GM12878 (cell line): ENCODE measurements around the gene PDE11A. TPM values are rescaled to one million over a fixed set of nuclear protein-coding genes. Genes with fewer than 3 reads are reported as not detected.

Experiments
- CBX5 ChIP-seq: sonication (generic); IDR thresholded peaks from 2 replicates; pipeline ENCODE4 v1.6.1; 2016; ENCODE audit warnings: low read depth, moderate library complexity, mild to moderate bottlenecking, inconsistent platforms
- CREB1 ChIP-seq: IDR thresholded peaks from 2 replicates; pipeline ENCODE4 v1.6.1; 2012; ENCODE audit warnings: low read depth, mild to moderate bottlenecking, inconsistent platforms
- CREM ChIP-seq: IDR thresholded peaks from 2 replicates; pipeline ENCODE4 v1.6.1; 2014; ENCODE audit warnings: antibody characterized with exemption, low read depth
- EZH2 ChIP-seq: IDR thresholded peaks from 2 replicates; pipeline ENCODE4 v1.6.1; 2012; ENCODE audit warnings: low read depth, mild to moderate bottlenecking, control low read depth, inconsistent platforms, low read length, borderline replicate concordance; ENCODE audit not compliant: control insufficient read depth
- FOS ChIP-seq: IDR thresholded peaks from 3 replicates; pipeline ENCODE4 v1.6.1; 2011; ENCODE audit warnings: borderline replicate concordance; ENCODE audit not compliant: insufficient read length; ENCODE audit errors: extremely low read depth
- MEF2B ChIP-seq: fragments of 450-650 bp; IDR thresholded peaks from 2 replicates; pipeline ENCODE4 v1.6.1; 2018; ENCODE audit warnings: mild to moderate bottlenecking, moderate library complexity; ENCODE audit not compliant: partially characterized antibody, poor library complexity, severe bottlenecking
- MTA3 ChIP-seq: IDR thresholded peaks from 2 replicates; pipeline ENCODE4 v1.6.1; 2012; ENCODE audit warnings: low read length, inconsistent platforms, borderline replicate concordance
- NFYA ChIP-seq: IDR thresholded peaks from 2 replicates; pipeline ENCODE4 v1.6.1; 2011; ENCODE audit warnings: low read depth, mild to moderate bottlenecking, low read length, improper control_type of control experiment, borderline replicate concordance
- NFYB ChIP-seq: IDR thresholded peaks from 2 replicates; pipeline ENCODE4 v1.6.1; 2011; ENCODE audit warnings: low read depth, mild to moderate bottlenecking, low read length, improper control_type of control experiment, moderate library complexity; ENCODE audit not compliant: insufficient read depth
- POU2F2 ChIP-seq: IDR thresholded peaks from 3 replicates; pipeline ENCODE4 v1.6.1; 2011; ENCODE audit warnings: low read depth, mild to moderate bottlenecking, low read length, borderline replicate concordance
- RBBP5 ChIP-seq: fragments of 200-600 bp; sonication (generic); conservative IDR thresholded peaks from 2 replicates; pipeline ENCODE4 v1.6.1; 2016
- SIX5 ChIP-seq: IDR thresholded peaks from 2 replicates; pipeline ENCODE4 v1.6.1; 2011; ENCODE audit warnings: mild to moderate bottlenecking, low read depth, low read length, moderate library complexity; ENCODE audit not compliant: severe bottlenecking
- SMC3 ChIP-seq: IDR thresholded peaks from 2 replicates; pipeline ENCODE4 v1.6.1; 2011; ENCODE audit warnings: low read length, improper control_type of control experiment, borderline replicate concordance
- SREBF1 ChIP-seq: IDR thresholded peaks from 2 replicates; pipeline ENCODE4 v1.6.1; 2012; ENCODE audit warnings: mild to moderate bottlenecking, low read length
- TARDBP ChIP-seq: IDR thresholded peaks from 2 replicates; pipeline ENCODE4 v1.6.1; 2016; ENCODE audit warnings: borderline replicate concordance
- TCF3 ChIP-seq: IDR thresholded peaks from 2 replicates; pipeline ENCODE4 v1.6.1; 2012; ENCODE audit warnings: low read depth, mild to moderate bottlenecking, low read length, borderline replicate concordance; ENCODE audit not compliant: insufficient read depth
- TCF7 ChIP-seq: IDR thresholded peaks from 2 replicates; pipeline ENCODE4 v1.6.1; 2014; ENCODE audit warnings: antibody characterized with exemption, borderline replicate concordance
- YBX1 ChIP-seq: fragments of 450-650 bp; IDR thresholded peaks from 2 replicates; pipeline ENCODE4 v1.6.1; 2016; ENCODE audit warnings: antibody characterized with exemption
- ZNF24 ChIP-seq: fragments of 450-650 bp; IDR thresholded peaks from 2 replicates; pipeline ENCODE4 v1.6.1; 2017; ENCODE audit warnings: antibody characterized with exemption, mild to moderate bottlenecking
- ZNF622 ChIP-seq: fragments of 450-650 bp; IDR thresholded peaks from 2 replicates; pipeline ENCODE4 v1.6.1; 2017; ENCODE audit warnings: mild to moderate bottlenecking, inconsistent platforms
- polyA plus RNA-seq, 11 experiments: library from polyadenylated mRNA; depleted of rRNA in 4 of 11; unstranded in 6 of 11; stranded (reverse) in 5 of 11; fragments of >200 nt; fragmentation: Nextera tagmentation in 4 of 11; fragmentation: Illumina TruSeq in 1 of 11; extraction: Ambion mirVana in 4 of 11; extraction: Trizol in 1 of 11; gene quantifications; 1 replicate in 1 of 11; 2 replicates in 10 of 11; pipeline versions ENCODE4 v1.2.1 to v1.2.3, GENCODE V29; 2011 to 2016; ENCODE audit warnings: inconsistent platforms in 2 of 11, missing spikeins in 2 of 11, low read depth in 1 of 11
- total RNA-seq, 4 experiments: library from RNA; depleted of rRNA in 3 of 4; stranded (reverse); fragments of >200 nt in 3 of 4; fragmentation: Illumina TruSeq in 1 of 4; extraction: Trizol in 1 of 4; gene quantifications; 2 replicates each; pipeline versions ENCODE4 v1.2.1 to v1.2.3, GENCODE V29; 2013 to 2021
- TF ChIP-seq, protein P1 (sequence below): IDR thresholded peaks from 2 replicates; pipeline ENCODE4 v1.6.1; 2011; ENCODE audit warnings: mild to moderate bottlenecking, low read depth, low read length, moderate library complexity; ENCODE audit not compliant: insufficient replicate concordance
- TF ChIP-seq, protein P2 (sequence below): fragments of 450-650 bp; IDR thresholded peaks from 2 replicates; pipeline ENCODE4 v1.6.1; 2017; ENCODE audit warnings: low read depth, mild to moderate bottlenecking, moderate library complexity
- TF ChIP-seq, protein P3 (sequence below): fragments of 450-650 bp; IDR thresholded peaks from 2 replicates; pipeline ENCODE4 v1.6.1; 2016; ENCODE audit warnings: mild to moderate bottlenecking, moderate library complexity, borderline replicate concordance

The PDE11A gene
- total and polyA plus RNA-seq, 10 of the 15 experiments (the other 5 are each of a cell fraction or from before 2014, with no cell fraction given) = 0.01 to 0.17 (median 0.06) TPM; not detected in 5

DNA sequence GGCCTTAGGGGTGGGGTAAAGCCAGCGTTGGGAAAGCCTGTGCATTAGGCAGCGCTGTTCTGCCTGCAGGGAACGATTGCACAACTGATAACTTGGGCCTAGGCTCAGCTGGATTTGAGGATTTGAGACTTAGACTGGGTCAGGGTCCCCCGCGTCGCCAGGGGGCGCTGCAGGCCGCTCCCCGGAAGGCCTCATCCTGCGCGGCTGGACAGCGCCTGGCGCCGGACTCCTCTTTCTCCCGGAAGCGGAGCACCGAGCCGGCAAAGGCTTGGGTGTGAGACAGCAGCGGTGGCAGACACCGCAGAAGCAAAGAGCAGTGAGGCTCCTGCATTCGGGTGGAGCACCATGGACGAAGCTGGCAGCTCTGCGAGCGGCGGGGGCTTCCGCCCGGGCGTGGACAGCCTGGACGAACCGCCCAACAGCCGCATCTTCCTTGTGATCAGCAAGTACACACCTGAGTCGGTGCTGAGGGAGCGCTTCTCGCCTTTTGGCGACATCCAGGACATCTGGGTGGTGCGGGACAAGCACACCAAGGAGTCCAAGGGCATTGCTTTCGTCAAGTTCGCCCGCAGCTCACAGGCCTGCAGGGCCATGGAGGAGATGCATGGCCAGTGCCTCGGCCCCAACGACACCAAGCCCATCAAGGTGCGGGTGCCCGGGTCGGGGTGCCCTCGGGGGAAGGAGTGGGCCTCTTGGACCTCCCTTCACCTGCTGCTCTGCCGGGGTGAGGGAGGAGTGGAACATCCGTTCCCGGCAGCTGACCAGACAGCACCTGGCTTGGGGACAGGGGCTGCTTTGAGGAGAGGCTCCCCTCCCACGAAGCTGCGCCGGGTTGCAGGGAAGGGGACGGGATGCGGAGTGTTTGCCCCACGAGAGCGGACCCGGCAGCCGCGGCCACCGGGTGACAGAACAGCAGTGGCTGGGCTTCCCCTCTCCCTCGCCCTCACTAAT lies 39.9 kb upstream of the PDE11A start, which contains the start of gene RBM45 (continued):
- TF ChIP-seq, protein P1, sequence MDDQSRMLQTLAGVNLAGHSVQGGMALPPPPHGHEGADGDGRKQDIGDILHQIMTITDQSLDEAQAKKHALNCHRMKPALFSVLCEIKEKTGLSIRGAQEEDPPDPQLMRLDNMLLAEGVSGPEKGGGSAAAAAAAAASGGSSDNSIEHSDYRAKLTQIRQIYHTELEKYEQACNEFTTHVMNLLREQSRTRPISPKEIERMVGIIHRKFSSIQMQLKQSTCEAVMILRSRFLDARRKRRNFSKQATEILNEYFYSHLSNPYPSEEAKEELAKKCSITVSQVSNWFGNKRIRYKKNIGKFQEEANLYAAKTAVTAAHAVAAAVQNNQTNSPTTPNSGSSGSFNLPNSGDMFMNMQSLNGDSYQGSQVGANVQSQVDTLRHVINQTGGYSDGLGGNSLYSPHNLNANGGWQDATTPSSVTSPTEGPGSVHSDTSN = no peak
- TF ChIP-seq RBBP5 (no peak), YBX1 (no peak), MTA3 (no peak), NFYA (no peak), NFYB (no peak), CBX5 (peak; percentile 64; the same call in 1 of the 2 replicates), TCF3 (0 out of 2 replicates have a peak, but pooled peaks have one; percentile 52), CREM (peak; percentile 77), TCF7 (no peak), ZNF622 (no peak), ZNF24 (0 out of 2 replicates have a peak, but pooled peaks have one; percentile 28), POU2F2 (peak; percentile 39; the same call in 1 of the 3 replicates), CREB1 (0 out of 2 replicates have a peak, but pooled peaks have one; percentile 36), EZH2 (no peak), MEF2B (peak; percentile 25), SREBF1 (0 out of 2 replicates have a peak, but pooled peaks have one; percentile 22), TARDBP (0 out of 2 replicates have a peak, but pooled peaks have one; percentile 67), SIX5 (peak; percentile 38), SMC3 (peak; percentile 59), FOS (no peak)
- TF ChIP-seq, protein P2, sequence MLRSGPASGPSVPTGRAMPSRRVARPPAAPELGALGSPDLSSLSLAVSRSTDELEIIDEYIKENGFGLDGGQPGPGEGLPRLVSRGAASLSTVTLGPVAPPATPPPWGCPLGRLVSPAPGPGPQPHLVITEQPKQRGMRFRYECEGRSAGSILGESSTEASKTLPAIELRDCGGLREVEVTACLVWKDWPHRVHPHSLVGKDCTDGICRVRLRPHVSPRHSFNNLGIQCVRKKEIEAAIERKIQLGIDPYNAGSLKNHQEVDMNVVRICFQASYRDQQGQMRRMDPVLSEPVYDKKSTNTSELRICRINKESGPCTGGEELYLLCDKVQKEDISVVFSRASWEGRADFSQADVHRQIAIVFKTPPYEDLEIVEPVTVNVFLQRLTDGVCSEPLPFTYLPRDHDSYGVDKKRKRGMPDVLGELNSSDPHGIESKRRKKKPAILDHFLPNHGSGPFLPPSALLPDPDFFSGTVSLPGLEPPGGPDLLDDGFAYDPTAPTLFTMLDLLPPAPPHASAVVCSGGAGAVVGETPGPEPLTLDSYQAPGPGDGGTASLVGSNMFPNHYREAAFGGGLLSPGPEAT = no peak
- TF ChIP-seq, protein P3, sequence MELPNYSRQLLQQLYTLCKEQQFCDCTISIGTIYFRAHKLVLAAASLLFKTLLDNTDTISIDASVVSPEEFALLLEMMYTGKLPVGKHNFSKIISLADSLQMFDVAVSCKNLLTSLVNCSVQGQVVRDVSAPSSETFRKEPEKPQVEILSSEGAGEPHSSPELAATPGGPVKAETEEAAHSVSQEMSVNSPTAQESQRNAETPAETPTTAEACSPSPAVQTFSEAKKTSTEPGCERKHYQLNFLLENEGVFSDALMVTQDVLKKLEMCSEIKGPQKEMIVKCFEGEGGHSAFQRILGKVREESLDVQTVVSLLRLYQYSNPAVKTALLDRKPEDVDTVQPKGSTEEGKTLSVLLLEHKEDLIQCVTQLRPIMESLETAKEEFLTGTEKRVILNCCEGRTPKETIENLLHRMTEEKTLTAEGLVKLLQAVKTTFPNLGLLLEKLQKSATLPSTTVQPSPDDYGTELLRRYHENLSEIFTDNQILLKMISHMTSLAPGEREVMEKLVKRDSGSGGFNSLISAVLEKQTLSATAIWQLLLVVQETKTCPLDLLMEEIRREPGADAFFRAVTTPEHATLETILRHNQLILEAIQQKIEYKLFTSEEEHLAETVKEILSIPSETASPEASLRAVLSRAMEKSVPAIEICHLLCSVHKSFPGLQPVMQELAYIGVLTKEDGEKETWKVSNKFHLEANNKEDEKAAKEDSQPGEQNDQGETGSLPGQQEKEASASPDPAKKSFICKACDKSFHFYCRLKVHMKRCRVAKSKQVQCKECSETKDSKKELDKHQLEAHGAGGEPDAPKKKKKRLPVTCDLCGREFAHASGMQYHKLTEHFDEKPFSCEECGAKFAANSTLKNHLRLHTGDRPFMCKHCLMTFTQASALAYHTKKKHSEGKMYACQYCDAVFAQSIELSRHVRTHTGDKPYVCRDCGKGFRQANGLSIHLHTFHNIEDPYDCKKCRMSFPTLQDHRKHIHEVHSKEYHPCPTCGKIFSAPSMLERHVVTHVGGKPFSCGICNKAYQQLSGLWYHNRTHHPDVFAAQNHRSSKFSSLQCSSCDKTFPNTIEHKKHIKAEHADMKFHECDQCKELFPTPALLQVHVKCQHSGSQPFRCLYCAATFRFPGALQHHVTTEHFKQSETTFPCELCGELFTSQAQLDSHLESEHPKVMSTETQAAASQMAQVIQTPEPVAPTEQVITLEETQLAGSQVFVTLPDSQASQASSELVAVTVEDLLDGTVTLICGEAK = peak; percentile 83
